ENCODE results near the gene GPC3.

- TF ChIP-seq POLR2AphosphoS5 (IDR thresholded peaks at IDR 0.05) (no peak), CTCF (IDR thresholded peaks at IDR 0.05) (no peak), POLR2A (IDR thresholded peaks at IDR 0.05) (no peak)
Measured at GRCh38 chrX:133868682-133869081, 116.7 kb downstream of the GPC3 start.
